Eye (tissue), 1 donor: Measurements from ENCODE around the gene ALDH1L2.

Experiments
- DNase-seq: peaks from one replicate; pipeline ENCODE4 v3.0.0-alpha.2; 2015

ALDH1L2 gene

DNA sequence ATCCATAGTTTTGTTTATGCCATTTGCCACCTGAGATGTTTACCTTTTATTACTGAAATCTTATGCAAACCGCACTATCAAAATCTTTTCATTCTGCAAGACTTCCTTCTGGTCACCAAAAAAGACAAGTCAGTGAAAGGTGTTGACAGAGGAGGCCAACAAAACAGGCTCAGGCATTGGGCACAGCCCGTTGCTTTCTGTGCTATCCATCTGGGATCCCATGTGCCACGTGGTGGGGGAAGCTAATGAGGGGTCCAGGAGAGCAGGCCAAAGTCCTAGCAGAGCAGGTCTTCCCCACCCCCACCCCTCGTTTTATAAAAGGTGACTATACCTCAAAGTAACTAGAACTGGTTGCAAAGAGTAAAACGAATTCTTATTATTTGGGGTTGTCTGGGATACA, 1.2 kb downstream of the ALDH1L2 start:
- no peak for DNase-seq

DNA sequence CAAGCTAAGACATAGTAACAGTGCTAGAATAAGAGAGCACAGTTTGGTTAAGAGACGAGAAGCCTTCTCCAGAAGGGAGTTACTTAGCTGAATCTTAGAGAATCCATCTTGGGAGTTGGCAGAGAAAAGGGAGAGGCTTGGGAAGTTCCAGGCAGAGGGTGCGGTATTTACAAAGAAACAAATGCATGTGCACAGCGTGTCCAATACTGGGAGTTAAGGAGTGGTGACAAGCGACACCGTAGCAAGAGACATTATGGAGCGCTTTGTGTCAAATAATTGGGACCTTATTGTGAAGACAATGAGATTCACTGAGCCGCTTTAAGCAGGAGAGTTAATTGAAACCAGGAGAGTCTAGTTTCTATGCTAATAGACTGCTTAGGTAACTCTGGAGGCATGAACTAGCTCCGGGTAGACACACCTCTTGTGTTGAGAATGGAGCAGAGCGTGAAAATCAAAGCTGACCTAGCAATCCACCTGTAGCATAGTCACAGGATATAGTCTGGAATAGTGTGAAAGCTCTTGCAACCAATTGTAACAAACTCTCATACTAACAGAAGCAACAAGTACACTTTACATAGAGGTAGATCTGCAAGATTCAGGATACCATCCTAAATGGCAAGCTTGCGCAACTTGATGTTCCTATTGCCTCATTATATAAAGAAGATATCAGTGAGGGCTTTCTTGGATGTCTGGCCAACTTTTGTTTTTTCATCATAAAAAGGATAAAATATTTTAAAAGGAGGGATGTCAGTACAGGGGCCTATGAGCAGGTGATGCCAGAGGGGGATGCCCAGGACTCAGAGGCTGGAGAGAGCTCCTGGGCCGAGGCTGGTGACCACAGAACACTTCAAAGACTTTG, 5.3 kb downstream of the ALDH1L2 start:
- no peak for DNase-seq

DNA sequence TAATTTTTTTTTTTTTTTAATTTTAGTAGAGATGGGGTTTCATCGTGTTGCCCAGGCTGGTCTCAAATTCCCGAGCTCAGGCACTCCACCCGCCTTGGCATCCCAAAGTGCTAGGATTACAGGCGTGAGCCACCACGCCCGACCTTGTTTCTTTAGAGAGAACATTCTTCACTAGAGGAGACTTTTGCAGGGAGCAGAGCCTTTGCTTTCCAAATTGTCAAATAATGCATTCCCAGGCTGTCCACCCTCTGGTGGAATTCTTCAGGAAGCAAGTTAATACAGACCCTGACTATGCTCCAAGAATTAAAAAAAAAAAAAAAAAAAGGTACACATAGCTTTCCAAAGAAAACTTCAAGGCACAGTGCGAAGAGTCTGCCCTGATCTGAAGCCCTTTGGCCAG, 6.8 kb downstream of the ALDH1L2 start:
- DNase-seq = no peak

DNA sequence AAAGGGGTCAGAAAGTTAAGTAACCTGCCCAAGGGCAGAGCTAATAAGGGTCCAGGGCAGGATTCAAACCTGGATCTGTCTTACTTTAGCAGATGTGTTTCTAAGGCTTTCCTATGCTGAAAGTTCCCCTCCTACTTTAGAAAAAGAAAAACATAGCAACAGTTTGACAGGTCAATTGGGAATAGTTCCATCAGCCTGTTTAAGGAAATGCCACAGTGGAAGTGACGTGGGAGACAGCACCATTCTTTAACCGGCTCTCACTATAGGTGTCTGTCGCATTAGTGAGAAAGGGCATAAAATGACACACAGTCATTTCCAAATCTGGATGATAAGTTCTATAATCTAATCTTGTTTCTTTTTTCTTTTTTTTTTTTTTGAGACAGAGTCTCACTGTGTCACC, 7.3 kb downstream of the ALDH1L2 start:
- DNase-seq = no peak

DNA sequence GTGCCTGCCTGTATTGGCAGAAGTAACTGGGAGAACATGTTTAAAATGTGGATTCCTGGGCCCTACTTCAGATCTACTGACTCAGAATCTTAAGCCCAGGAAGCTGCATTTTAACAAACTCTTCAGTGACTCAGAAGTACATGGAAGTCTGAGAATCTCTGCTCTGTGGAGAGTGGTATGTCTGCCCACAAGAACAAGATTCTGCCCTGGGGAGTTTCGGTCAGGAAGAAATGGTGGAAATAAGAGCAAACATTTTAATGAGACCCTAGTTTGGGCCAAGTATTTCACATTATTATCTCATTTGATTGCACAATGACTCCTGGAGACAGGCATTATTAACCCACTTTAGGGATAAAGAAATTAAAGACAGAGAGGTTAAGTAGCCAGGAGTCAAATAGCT, 8.2 kb downstream of the ALDH1L2 start:
- DNase-seq = no peak

DNA sequence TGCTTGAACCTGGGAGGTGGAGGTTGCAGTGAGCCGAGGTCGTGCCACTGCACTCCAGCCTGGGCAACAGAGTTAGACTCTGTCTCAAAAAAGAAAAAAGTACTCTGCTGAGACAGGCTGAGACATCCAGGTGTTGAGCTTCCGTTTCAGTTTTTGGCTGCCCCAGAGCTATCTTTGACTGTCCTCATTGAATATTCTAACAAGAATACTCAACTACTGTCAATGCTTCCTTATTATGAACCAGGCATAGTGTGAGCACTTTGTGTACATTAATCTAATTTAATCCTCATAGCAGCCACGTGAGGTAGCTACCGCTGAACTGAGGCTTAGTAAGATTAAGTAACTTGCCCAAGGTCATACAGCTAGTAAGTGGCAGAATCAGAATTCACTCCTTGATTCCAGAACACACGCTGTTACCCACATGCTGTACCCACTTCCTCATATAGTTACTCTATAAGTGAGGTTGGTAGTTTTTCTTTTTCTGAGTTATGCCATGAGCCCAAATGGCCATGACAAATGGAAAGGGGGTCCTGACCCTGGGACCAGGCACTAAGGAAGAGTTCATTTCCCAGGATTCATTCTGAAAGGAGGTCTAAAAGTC, 11.3 kb downstream of the ALDH1L2 start:
- DNase-seq = no peak

DNA sequence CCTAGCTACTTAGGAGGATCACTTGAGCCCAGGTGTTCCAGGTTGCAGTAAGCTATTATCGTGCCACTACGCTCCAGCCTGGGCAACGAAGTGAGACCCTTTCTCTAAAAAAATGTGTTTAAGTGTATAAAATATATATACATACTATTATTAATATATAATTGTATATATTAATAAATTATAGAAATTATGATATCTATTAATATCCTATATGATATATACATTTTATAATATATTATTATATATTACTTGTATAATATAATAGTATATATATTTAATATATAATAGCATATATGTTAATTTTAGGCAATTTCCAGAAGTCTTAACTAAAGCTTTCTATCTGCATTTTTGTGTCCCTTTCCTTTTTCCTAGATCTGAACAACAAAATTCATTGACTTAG, 12.3 kb downstream of the ALDH1L2 start:
- DNase-seq = no peak

DNA sequence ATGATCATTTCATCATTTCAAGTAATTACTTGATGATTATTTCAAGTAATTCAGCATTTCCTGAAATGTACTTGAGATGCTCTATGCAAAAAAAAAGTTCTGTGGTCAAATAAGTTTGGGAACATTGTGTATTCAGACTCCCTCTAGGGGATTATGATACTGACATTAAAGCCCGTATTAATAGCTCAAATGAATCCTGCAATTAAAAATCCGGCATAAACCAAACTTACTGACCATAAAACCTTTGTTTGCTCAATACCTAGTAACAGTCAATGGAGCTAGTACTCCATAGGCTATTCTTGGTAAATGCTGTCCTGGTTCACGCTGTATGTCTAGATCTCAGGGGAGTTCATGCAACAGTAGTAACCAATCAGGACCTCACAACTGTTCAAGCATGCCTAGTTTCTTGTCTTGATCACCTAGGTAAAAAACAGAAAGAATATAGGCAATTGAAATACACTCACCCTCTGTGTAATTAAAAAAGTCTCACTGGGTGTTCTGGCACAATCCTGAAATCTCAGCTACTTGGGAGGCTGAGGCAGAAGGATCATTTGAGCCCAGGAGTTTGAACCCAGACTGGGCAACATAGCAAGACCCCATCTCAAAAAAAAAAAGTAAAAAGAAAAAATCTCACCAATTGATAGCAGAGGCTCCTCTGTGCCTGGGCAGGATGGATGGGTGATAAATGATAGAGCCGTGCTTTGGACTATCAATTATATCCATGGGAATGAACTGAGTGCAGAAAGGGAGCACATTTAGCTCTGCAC, 14.1 kb downstream of the ALDH1L2 start:
- no peak for DNase-seq

DNA sequence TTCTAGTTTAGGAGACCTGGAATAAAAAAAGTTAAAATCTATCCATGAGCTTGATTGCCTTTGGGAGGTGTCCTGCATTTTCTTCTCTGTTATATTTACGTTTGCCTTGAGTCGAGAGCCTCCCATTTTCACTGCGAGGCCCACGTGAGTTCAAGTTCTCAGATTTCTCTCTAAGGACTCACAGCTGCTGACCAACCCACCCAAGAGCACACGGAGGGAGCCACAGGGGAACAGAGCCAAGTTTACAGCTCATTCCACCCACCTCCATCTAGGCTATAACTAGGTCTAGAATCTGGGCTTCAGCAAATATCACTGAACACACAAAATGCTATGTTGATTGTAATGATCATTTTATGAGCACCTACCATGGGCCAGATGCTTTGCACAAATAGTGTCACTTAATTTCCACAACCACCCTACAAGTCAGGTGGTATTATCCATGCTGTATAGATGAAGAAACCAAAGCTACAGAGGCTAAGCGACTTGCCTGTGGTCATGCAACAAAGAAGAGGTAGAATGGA, 16.7 kb downstream of the ALDH1L2 start:
- no peak for DNase-seq

DNA sequence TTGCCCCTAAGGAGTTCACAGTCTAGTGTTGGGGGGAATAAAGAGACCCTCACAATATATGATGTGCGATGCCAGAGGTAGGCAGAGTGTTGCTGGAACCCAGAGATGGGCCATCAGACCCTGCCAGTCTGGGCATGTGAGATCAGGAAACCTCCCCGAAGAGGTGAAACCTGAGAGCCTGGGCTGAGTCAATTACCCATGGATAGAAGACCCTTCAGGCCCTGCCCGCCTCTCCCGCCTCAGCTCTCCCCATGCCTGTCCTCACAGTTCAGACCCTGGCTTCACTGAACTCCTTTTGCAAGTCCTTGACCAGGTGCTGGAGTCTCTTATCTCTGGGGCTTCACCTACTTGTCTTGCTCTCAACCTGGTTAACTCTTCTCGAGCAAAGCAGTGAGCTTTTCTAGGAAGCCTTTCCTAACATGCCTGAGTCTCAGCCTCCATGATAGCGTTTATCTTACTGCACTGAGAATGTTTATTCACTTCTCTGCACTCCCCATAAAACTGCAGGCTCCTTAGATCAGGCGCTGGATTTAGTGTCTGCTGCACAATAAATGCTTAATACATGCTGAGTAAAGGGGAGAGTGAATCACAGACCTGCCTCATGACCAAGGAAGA, 19.6 kb downstream of the ALDH1L2 start:
- no peak for DNase-seq

DNA sequence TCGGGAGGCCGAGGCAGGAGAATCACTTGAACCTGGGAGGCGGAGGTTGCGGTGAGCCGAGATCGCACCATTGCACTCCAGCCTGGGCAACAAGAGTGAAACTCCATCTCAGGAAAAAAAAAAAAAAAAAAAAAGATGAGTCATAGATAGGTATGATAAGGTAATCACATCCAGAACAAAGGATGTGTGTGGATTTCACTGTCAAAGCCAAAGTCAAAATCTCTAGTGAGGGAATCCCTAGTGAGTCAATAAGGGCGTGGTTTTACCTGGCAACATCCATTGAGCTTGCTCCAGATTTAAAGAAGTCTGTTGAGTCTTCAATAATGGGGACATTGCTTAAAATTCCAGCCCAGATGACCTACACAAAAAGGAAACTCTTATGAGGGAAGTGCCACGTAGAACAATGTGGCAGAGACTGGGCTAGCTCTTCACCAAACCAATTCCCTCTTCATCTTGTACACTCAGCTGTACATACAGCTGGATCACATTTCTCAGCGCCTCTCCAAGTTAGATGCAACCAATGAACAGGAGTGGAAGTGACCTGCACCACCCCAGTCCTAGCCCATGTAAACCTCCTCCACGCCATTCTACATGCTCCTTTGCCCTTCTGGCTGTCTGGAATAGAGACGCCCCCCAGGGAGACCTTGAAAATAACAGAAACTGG, 23.4 kb downstream of the ALDH1L2 start:
- DNase-seq = no peak

DNA sequence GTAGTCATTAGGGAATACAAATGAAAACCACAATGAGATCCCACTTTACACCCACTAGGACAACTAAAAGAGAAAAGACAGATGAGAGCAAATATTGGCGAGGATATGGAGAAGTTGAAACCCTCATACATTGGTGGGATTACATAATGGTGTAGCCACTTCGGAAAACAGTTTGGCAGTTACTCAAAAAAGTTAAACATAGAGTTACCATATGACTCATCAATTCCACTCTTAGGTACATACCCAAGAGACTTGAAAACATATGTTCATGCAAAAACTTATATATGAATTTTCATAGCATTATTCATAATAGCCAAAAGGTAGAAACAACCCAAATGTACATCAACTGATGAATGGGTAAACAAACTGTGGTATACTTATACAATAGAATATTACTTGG, 27.1 kb downstream of the ALDH1L2 start:
- no peak for DNase-seq

DNA sequence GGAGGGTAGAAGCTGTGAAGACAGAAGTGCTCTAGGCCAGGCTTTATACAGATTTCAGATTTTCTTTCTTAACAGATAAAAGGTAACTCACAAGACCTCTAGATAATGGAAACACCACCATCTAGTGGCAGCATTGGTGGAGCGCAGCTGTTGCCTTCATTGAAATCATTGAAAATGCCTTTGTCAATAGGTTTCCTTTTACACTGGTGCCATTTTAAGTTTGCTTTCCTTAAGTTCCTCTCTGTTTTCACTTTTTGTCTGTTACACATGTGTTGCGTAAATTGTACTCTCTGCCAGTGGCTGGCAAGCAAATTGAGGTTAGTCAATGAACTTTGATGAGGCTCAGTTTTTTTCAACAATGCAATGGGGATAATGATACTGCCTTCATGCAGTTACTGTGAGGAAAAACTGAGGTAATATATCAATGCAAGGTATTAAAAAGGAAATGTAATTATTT, 31.1 kb downstream of the ALDH1L2 start:
- peak; percentile 93 for DNase-seq

DNA sequence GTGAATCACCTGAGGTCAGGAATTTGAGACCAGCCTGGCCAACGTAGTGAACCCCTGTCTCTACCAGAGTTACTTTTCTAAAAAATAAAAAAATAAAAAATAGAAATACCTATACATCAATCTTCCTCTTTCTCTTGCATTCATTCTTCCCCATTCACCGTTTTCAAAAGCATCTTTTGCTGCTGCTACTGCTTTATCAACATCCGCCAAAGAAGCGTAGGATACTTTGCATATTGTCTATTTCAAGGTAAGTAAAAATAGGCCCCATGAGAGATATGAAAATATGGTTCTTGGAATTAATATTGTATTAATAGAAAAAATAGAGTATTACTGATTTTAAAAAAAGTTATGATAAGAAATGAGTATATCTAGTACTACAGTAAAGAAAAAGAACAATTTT, 32.3 kb downstream of the ALDH1L2 start:
- DNase-seq = no peak

DNA sequence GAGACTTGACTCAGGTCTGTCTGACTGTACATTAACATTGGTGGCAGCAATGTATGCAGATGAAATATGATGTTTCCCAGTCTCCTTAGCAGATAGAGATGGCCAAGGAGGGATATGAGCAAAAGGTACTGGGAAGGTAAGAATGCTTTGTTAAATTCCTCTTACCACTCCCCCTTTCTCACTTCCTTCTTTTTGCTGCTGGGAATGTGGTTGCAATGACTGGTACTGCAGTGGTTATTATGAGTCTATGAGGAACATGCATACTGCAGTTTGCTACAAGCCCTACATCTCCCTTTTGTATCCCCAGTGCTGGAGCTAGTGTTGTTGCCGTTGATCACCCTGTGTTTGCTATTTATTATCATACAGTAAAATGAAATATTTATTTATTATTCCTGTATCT, 35.9 kb downstream of the ALDH1L2 start:
- no peak for DNase-seq

DNA sequence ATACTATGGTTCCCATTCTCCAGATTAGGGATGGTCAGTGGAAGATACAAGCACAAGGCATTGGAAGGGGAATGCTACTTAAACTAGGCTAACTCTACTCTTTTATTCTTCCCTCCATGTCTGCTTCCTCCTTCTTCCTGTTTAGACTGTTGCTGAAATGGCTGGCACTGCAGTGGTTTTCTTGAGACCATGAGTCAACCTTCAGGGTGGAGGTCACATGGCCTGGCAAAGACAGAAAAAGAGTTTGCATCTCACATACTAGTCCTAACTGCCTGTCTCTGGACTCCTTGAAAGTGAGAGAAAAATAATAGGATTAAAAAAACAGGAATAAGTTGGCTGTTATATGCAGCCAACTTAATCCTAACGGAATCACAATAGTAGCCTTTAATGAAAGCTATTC, 37.0 kb downstream of the ALDH1L2 start:
- DNase-seq = no peak

DNA sequence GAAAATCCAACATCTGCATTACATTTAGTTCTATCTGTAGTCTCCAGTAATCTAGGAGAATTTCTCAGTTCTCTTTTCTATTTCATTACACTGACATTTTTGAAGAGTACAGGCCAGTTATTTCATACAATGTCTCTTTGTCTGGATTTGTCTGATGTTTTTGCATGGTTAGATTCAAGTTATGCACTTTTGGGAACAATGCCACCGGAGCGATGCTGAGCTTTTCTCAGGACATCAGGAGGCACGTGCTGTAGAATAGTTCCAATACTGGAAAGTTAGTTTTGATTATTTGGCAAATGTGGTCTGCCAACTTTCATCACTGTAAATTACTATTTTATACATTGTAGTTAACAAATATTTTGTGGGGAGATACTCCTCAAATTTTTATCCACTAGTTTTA, 43.1 kb downstream of the ALDH1L2 start:
- peak; percentile 91 for DNase-seq

DNA sequence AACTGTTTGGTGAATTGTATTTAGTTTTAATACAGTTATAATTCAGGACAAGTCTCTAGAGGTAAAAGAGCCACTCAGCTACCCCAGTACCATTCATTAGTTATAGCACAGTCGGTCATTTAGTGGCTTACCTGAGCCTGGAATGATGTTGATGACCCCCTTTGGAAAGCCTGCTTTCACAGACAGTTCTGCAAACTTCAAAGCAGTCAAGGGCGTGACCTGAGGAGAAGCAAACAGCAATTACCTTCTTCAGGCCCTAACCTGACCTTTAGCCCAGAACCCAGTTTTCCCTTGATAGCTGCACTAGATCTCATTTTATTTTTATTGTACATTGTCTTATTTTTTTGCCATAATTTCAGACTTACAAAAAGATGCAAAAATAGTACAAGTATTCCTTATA, 43.8 kb downstream of the ALDH1L2 start:
- peak; percentile 26 for DNase-seq

DNA sequence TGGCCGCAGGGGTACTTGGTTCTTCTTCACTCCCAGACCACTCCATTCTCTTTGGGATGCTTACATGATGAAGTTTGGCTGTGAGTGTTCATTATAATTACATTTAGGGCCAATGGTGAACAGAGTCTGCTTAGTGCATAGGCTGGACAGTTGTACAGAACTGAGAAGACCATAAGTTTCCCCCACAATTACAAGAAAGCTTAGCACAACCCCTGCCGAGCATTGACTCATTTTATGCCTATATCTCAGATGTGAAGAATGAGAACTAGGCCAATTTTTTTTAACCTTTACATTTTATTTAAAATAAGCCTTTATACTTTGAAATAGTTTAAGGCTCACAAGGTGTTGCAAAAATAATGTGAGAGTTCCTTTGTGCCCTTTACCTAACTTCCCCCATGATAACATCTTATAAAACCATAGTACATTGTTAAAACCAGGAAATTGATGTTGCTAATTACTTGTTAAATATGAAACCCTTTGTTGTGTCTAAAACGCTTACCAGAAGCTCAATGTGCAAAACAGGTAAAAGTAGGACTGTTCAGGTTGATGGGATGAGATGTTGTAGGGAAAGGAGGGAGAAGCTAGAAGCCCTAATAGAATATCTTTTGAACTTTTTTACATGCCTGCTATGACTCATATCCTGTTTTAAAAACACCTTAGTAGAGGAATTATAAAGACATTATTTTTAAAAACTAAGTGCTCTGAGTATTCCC, 47.2 kb downstream of the ALDH1L2 start:
- no peak for DNase-seq

DNA sequence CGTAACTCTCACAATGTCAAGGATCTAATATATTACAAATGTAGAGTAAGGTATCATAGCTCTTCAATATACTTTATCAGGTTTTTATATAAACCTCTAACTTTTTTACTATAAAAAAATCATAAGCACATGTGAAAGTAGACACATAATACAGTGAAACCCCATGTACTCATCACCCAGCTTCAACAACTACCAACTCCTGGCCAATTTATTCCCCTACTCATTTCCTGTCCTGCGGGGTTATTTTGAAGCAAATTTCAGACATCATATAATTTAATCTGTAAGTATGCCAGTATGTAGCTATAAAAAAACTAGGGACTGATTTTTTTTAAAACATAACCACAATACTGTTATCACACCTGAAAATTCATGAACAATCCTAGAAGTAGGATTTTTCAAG, 50.4 kb downstream of the ALDH1L2 start:
- DNase-seq = no peak

DNA sequence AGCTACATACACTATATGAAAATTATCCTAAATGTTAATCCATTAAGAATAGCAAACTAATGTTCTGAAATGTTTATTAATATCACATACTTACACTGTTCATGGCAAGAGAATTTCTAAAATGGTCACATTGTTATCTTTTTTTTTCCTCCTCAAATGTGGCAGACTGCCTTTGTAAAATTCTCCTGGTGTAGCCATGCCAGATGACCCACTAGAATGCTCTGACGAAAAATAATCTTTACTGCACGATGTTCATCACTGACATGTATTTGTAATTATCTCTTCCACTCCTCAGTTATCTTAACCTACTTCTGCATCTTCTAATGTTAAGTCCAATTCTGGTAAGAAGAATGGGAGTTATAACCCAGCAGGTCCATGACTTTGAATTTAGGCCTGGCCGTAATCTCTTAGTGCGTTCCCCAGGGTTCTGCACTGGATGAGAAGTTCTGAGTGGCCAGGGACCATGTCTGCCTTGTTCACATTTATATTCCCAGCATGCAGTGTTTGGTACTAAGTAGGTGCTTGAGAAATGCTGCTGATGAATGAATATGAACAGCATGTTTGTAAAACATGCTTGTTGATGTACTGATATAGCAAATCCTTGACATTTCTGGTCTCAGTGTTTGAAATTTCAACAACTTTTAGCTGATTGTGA, 51.4 kb downstream of the ALDH1L2 start:
- no peak for DNase-seq
